ENCODE data around the gene SYVN1.
A peak's percentile ranks its signal among the peaks of the same experiment; 100 is the strongest.

DNA sequence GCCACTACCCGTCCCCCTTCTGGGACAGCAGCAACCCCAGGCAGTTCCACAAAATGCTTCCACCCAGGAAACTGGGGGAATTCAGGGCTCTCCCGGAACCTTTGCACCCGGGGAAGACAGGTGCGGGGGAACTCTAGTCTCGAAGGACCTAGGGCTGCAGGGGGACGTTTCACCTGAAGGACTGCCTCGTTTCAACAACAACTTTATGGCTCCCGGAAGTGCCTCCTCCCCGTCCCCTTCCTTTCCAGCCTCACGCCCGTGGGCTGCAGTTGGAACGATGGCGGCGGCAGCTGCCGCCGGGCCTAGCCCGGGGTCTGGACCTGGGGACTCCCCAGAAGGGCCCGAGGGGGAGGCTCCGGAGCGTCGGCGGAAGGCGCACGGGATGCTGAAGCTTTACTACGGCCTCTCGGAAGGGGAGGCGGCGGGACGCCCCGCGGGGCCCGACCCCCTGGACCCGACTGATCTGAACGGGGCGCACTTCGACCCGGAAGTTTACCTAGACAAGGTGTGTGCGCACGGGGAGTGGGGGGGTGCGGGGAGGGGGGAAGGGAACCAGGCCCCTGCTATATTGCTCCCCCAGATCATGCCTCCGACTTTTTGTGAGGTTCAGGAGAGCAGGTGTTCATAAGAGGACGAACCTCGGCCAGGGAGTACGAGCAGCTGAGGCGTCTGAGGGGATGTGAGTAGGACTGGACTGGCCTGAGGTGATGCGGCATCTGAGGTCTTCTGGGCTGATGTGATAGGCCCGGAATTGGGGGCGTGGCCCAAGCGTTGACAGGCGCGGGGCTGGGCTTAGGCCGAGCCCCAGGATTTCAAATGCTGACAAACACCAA is 38.1 kb downstream of the SYVN1 start, which contains the start of gene VPS51:
- TF ChIP-seq, protein P1, sequence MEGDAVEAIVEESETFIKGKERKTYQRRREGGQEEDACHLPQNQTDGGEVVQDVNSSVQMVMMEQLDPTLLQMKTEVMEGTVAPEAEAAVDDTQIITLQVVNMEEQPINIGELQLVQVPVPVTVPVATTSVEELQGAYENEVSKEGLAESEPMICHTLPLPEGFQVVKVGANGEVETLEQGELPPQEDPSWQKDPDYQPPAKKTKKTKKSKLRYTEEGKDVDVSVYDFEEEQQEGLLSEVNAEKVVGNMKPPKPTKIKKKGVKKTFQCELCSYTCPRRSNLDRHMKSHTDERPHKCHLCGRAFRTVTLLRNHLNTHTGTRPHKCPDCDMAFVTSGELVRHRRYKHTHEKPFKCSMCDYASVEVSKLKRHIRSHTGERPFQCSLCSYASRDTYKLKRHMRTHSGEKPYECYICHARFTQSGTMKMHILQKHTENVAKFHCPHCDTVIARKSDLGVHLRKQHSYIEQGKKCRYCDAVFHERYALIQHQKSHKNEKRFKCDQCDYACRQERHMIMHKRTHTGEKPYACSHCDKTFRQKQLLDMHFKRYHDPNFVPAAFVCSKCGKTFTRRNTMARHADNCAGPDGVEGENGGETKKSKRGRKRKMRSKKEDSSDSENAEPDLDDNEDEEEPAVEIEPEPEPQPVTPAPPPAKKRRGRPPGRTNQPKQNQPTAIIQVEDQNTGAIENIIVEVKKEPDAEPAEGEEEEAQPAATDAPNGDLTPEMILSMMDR (IDR thresholded peaks at IDR 0.05), result peak in 2 of 4 experiments; percentile 26 to 42
- TF ChIP-seq EP300 (IDR thresholded peaks at IDR 0.05) (no peak), POLR2A (IDR thresholded peaks at IDR 0.05) (peak; percentile 37 to 66)
